Muscle layer of duodenum (tissue), 2 donors: ENCODE data around the gene COL21A1.

Experiments
- H3K27ac ChIP-seq: one replicate; pipeline ENCODE4 v1.7.0; 2013; ENCODE audit warnings: mild to moderate bottlenecking, low read length
- H3K27me3 ChIP-seq: one replicate; pipeline ENCODE4 v1.7.0; 2013; ENCODE audit warnings: low read depth, mild to moderate bottlenecking, control low read depth, low read length
- H3K36me3 ChIP-seq, 2 donors: one replicate each; pipeline ENCODE4 v1.7.0; 2013; ENCODE audit warnings: low read length in 2 of 2, control low read depth in 1 of 2, mild to moderate bottlenecking in 1 of 2; ENCODE audit not compliant: insufficient read depth in 2 of 2, control insufficient read depth in 1 of 2
- H3K4me1 ChIP-seq, 2 donors: one replicate each; pipeline ENCODE4 v1.7.0; 2013; ENCODE audit warnings: low read length in 2 of 2, mild to moderate bottlenecking in 2 of 2, control low read depth in 1 of 2, moderate library complexity in 1 of 2; ENCODE audit not compliant: insufficient read depth in 2 of 2, control insufficient read depth in 1 of 2
- H3K4me3 ChIP-seq, 2 donors: one replicate each; pipeline ENCODE4 v1.7.0; 2013; ENCODE audit warnings: low read length in 2 of 2, low read depth in 1 of 2, mild to moderate bottlenecking in 1 of 2
- H3K9me3 ChIP-seq, 2 donors: one replicate each; pipeline ENCODE4 v1.7.0; 2013; ENCODE audit warnings: low read length in 2 of 2, control low read depth in 1 of 2, mild to moderate bottlenecking in 1 of 2; ENCODE audit not compliant: control insufficient read depth in 1 of 2
- donor health status: healthy.

COL21A1 gene

GRCh38 chr6:56043761-56044160, 203.6 kb downstream of the COL21A1 start:
- H3K27ac ChIP-seq: no peak overlapping the region
- H3K36me3 ChIP-seq: no peaks in the 10 kb centered on the region
- no peak overlapping the region for H3K4me3 ChIP-seq
- H3K4me1 ChIP-seq: no peaks in the 10 kb centered on the region
- H3K27me3 ChIP-seq: no peaks in the 10 kb centered on the region
- no peaks in the 10 kb centered on the region for H3K9me3 ChIP-seq

- Histone ChIP-seq H3K27ac (no peak overlapping the region), H3K36me3 (no peaks in the 10 kb centered on the region), H3K4me3 (no peak overlapping the region), H3K27me3 (no peaks in the 10 kb centered on the region), H3K4me1 (no peaks in the 10 kb centered on the region), H3K9me3 (no peaks in the 10 kb centered on the region)
Measured at GRCh38 chr6:56043076-56043475, 204.3 kb downstream of the COL21A1 start.

GRCh38 chr6:56041591-56041990, 205.8 kb downstream of the COL21A1 start:
- Histone ChIP-seq H3K36me3 (no peaks in the 10 kb centered on the region), H3K4me3 (no peak overlapping the region), H3K9me3 (no peaks in the 10 kb centered on the region), H3K27me3 (no peaks in the 10 kb centered on the region), H3K27ac (no peak overlapping the region), H3K4me1 (no peaks in the 10 kb centered on the region)

- Histone ChIP-seq H3K9me3 (no peaks in the 10 kb centered on the region), H3K36me3 (no peaks in the 10 kb centered on the region), H3K27me3 (no peaks in the 10 kb centered on the region), H3K27ac (no peak overlapping the region), H3K4me3 (no peak overlapping the region), H3K4me1 (no peaks in the 10 kb centered on the region)
Measured at GRCh38 chr6:56040889-56041301, 206.5 kb downstream of the COL21A1 start.

GRCh38 chr6:56040223-56040622, 207.2 kb downstream of the COL21A1 start:
- no peaks in the 10 kb centered on the region for H3K27me3 ChIP-seq
- H3K9me3 ChIP-seq: no peaks in the 10 kb centered on the region
- H3K4me1 ChIP-seq: no peaks in the 10 kb centered on the region
- H3K4me3 ChIP-seq: no peak overlapping the region
- H3K27ac ChIP-seq: no peak overlapping the region
- H3K36me3 ChIP-seq: no peaks in the 10 kb centered on the region

GRCh38 chr6:56038764-56039163, 208.6 kb downstream of the COL21A1 start:
- no peak overlapping the region for H3K4me3 ChIP-seq
- H3K9me3 ChIP-seq: no peaks in the 10 kb centered on the region
- no peaks in the 10 kb centered on the region for H3K4me1 ChIP-seq
- H3K27me3 ChIP-seq: no peaks in the 10 kb centered on the region
- H3K36me3 ChIP-seq: no peaks in the 10 kb centered on the region
- no peak overlapping the region for H3K27ac ChIP-seq

- Histone ChIP-seq H3K36me3 (no peaks in the 10 kb centered on the region), H3K27me3 (no peaks in the 10 kb centered on the region), H3K9me3 (no peaks in the 10 kb centered on the region), H3K4me1 (no peaks in the 10 kb centered on the region), H3K4me3 (no peak overlapping the region), H3K27ac (no peak overlapping the region)
Measured at GRCh38 chr6:56037601-56038000, 209.8 kb downstream of the COL21A1 start.

- Histone ChIP-seq H3K36me3 (no peaks in the 10 kb centered on the region), H3K4me1 (no peaks in the 10 kb centered on the region), H3K9me3 (no peaks in the 10 kb centered on the region), H3K4me3 (no peak overlapping the region), H3K27me3 (no peaks in the 10 kb centered on the region), H3K27ac (no peak overlapping the region)
Measured at GRCh38 chr6:56036916-56037600, 210.3 kb downstream of the COL21A1 start.

GRCh38 chr6:56033401-56033800, 214.0 kb downstream of the COL21A1 start:
- no peaks in the 10 kb centered on the region for H3K4me1 ChIP-seq
- no peaks in the 10 kb centered on the region for H3K9me3 ChIP-seq
- no peaks in the 10 kb centered on the region for H3K36me3 ChIP-seq
- H3K4me3 ChIP-seq: no peak overlapping the region
- no peaks in the 10 kb centered on the region for H3K27me3 ChIP-seq
- H3K27ac ChIP-seq: no peak overlapping the region

- Histone ChIP-seq H3K4me3 (no peak overlapping the region), H3K4me1 (no peaks in the 10 kb centered on the region), H3K27ac (no peak overlapping the region), H3K27me3 (no peaks in the 10 kb centered on the region), H3K36me3 (no peaks in the 10 kb centered on the region), H3K9me3 (no peaks in the 10 kb centered on the region)
Measured at GRCh38 chr6:56032715-56033260, 214.6 kb downstream of the COL21A1 start.

- Histone ChIP-seq H3K27ac (no peak overlapping the region), H3K27me3 (no peaks in the 10 kb centered on the region), H3K9me3 (no peaks in the 10 kb centered on the region), H3K4me3 (no peak overlapping the region), H3K36me3 (no peaks in the 10 kb centered on the region), H3K4me1 (no peaks in the 10 kb centered on the region)
Measured at GRCh38 chr6:56027865-56028264, 219.5 kb downstream of the COL21A1 start.
